NCI-H1436 treated with DMSO at 0.1 percent for 48 hours (cell line): Measurements from ENCODE around the gene DLG2.
"Not testable (repeated sequence)": the region's sequence is repeated elsewhere in the genome, so short reads cannot be mapped to it uniquely, and the experiment has no call there.

ENCODE experiments used
- DNase-seq: peaks from one replicate; lab custom pipeline; 2025; lab: John Stamatoyannopoulos, UW

DLG2 gene

DNA sequence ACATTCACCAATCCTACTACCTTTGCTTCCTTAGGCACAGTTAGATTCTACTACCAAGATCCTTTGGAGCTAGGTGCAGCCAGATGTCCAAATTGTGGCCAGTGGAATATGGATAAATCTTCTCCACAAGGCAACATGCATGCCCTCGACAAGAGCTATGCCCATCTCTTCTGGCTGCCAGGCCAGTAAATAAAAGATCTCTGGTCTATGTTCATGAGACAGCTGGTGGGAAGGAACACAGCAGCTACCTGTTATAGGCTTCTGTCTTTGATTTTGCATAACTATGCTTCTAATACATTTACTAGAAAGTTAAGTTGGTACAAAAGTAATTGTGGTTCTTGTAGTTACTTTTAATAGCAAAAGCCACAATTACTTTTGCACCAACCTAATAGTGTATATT lies 182.7 kb downstream of the DLG2 start:
- no peak for DNase-seq

DNA sequence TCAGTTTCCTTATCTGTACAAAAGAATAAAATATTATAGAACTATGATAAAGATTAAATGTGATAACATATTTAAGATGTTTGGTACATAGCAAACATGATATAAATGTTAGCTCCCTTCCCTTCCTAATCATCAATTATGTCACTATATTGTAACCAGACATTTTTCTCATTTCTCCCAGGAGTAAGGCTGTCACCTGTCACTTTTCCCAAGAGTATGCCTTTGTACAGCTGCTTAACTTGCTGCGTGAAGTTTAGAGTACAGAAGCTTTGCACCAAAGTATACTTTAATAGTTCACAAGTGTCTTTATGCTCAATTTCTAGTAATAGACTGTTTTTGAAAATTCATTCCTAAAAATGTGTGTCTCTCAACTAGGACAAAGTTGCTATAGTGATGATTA lies 186.9 kb downstream of the DLG2 start:
- DNase-seq = no peak

DNA sequence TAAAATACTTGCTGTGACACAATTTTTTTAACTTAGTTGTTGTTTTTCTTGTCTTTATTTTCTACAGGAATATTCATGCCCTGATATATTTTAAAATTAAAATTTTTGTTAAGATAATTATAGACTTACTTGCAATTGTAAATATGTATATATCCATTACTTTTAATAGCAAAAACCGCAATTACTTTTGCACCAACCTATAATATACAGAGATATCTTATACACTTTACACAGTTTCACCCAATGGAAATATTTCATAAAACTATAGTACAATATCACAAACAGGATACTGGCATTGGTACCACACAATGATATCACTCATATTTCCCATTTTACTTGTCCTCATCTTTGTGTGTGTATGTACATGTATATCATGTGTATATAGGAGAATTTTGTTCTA lies 188.8 kb downstream of the DLG2 start:
- DNase-seq = no peak

DNA sequence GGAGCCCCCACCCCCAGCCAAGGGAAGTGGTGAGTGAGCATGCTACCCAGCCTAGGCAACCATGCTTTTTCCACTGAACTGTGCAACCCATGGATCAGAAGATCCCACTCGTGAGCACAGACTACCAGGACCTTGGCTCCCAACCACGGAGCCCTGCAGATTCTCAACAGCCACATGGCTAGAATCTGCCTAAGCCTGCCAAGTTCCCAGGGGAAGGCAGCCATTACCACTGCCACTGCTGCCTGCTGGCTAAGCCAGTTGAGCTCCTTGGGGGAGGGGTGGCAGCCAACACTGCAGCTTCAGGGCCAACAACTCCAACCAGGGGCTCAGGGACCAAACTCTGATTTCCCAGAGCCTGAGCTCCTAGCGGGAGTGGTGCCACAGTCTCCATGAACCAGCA lies 195.8 kb downstream of the DLG2 start:
- no peak for DNase-seq

DNA sequence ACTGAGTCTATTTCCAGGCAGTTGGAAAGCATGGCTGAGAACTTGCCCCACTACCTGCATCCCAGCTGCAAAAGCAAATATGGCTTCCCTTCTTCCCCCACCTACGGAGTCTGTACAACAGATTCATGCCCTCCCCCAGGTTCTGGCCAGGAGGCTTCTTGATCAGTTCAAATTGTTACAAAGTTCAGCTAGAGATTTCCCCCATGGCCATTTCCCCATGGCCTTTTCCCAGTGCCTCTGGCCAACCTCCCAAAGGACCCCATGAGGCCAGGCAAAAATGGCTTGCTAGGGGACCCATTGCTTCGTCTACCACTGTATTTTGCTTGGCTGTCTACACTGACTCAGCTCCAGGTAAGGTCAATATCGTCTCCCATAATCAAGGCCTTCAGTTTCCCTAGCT lies 203.3 kb downstream of the DLG2 start:
- no peak for DNase-seq

DNA sequence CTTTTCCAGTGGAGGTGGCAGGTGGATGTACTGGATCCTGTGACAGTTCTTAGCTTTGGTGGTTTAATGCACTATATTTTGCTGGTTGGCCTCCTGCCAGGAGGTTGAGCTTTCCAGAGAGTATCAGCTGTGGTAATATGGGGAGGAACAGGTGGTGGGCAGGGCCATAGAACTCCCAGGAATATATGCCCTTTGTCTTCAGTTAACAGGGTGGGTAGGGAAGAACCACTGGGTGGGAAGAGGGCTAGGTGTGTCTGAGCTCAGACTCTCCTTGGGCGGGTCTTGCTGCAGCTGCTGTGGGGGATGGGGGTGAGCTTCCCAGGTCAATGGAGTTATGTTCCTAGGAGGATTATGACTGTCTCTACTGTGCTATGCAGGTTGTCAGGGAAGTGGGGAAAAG lies 203.8 kb downstream of the DLG2 start:
- no peak for DNase-seq

DNA sequence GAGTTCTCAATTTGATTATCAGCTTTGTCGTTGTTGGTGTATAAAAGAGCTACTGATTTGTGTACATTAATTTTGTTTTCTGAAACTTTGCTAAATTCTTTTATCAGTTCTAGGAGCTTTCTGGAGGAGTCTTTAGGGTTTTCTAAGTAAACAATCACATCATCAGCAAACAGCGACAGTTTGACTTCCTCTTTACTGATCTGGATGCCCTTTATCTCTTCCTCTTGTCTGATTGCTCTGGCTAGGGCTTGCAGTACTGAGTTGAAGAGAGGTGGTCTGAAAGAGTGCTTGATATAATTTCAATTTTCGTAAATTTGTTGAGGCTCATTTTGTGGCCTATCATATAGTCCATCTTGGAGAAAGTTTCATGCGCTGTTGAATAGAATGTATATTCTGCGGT lies 213.0 kb downstream of the DLG2 start:
- DNase-seq = no peak

DNA sequence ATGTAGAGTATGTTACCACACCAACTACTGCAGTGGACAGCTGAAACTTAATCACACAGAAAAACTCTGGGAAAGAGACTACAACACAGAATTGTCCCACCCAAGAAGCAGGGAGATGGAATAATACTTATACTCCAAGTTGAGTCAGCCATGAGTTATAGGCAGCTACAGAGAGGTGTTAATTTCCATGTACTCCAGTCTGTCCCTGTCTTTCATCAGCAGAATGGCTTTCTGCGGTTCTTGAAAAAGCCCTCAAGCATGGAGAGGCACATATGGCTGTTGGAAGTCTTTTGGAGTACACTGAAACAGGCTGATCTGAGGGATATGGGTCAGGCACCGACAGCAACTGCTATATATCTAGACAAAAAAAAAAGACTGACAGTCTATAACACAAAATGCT lies 219.5 kb downstream of the DLG2 start:
- DNase-seq = no peak

DNA sequence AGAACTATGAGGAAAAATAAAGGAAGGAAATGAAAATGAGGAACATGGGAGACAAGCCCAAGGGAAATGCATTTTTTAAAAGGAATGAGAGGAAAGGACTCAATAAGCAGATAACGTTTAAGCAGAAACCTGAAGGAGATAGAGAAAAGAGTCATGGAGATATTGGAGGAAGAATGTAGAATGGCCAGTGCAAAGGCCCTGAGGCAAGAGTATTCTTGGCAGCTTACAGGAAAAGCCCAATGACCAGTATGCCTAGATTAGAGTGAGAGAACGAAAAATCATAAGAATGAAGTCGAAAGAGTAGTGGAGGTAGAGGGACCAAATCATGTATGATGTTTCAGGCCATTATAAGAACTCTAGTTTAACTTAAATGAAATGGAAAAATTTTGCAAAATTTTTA lies 220.3 kb downstream of the DLG2 start:
- no peak for DNase-seq

DNA sequence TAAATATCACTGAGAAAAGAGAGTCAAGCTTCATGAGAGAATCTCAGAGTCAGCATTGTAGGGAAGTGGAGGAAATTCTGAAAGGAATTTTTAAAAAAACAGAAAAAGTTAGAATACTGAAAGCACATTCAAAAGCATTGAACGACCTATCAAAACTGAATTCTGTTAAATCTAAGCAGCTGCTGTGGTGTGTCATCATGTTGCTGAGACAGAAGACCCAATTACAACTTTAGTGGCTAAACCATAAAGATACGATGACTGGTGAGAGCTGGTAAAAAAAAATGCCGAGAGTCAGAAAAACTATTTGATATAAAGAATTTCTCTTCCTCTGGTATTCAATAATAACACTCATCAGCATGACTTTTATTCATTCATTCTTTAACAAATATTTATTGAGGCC lies 220.8 kb downstream of the DLG2 start:
- DNase-seq = no peak

DNA sequence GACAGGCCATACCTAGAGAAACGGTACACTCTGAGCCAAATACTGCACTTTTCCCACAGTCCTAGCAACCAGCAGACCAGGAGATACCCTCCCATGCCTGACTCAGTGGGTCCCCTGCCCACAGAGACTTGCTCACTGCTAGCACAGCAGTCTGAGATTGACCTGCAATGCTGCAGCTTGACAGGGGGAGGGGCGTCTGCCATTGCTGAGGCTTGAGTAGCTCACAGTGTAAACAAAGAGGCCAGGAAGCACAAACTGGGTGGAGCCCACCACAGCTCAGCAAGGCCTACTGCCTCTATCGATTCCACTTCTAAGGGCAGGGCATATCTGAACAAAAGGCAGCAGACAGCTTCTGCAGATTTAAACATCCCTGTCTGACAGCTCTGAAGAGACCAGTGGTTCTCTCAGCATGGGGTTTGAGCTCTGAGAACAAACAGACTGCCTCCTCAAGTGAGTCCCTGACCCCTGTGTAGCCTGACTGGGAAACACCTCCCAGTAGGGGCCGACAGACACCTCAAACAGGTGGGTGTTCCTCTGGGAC lies 231.6 kb downstream of the DLG2 start:
- DNase-seq = not testable (repeated sequence)

DNA sequence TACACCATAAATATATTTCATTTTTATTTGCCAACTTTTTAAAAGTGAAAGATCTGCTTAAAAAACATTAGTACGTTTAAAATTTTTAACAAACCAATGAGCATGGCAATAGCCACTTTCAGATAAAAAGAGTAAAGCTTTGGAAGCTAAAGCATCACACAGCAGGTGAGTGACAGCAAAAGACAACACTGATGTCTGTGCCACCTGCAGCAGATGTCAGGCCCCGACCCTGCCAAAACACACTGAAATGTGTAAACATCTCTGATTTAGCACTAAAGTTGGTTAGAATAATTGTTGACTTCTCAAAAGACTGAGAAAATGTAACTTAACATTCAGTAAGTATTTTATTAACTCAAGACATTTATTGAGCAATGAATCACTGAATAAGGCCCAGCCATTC lies 232.9 kb downstream of the DLG2 start:
- DNase-seq = no peak

DNA sequence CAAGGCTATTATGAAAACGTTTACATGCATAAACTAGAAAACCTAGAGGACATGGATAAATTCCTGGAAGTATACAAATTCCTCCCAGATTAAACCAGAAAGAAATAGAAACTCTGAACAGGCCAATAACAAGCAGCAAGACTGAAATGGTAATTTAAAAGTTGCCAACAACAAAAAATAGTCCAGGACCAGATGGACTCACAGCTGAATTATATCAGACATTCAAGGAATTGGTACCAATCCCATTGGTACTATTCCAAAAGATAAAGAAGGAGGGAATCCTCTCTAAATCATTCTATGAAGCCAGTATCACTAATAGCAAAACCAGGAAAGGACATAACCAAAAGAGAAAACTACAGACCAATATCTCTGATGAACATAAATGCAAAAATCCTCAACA lies 236.0 kb downstream of the DLG2 start:
- no peak for DNase-seq

DNA sequence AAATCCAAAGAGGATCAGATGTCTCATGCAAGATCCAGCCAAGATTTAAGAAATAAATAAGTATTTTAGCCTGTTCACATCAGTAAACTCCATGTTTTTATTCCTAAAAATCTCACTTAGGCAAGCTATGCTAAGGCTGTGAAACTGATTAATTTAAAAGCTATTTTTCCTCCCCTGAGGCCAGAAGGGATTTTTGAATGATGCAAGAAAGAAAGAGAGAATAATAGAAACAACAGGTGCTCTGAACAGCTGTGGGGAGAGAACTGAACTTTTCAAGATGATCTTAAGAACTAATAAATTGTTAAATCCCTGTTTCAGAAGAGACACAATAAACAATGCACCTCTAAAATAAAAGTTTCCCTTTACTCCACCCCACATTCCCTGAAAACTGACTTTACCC lies 241.6 kb downstream of the DLG2 start:
- DNase-seq = no peak

DNA sequence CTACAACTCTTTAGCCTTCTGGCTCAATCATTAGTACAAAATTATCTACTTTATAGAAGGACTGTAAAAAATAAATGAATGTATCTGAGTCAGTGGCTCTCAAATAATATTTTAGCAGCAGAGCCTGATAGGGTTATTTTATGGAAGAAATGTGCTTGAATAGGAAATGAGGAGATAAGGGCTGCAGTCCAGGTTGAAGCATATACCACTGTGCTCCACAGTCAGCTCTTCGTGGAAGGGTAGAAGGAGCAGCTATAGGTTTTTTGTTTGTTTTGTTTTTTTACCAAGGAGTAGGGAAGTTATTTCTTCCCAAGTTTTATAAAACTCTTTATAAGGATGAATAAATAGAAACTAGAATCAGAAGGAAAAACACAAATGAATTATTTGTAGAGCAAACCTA lies 242.0 kb downstream of the DLG2 start:
- no peak for DNase-seq

DNA sequence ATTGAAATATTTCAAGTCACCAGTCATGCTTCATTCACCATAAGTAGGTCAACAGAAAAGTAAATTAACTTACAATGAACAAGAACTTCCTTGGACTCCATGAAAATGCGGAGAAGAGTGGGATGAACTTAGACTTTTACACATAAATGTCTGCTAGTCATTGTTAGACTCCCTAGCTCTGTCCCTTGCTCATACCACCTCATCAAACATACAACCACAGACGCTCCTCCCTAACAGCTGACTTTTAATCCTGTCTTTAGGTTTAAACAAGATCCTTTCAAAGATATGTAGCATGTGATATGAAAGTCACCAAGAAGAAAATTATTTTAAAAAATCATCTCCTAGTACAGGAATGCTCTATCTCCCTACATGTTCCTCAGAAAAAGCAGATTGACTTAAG lies 248.1 kb downstream of the DLG2 start:
- DNase-seq = no peak

DNA sequence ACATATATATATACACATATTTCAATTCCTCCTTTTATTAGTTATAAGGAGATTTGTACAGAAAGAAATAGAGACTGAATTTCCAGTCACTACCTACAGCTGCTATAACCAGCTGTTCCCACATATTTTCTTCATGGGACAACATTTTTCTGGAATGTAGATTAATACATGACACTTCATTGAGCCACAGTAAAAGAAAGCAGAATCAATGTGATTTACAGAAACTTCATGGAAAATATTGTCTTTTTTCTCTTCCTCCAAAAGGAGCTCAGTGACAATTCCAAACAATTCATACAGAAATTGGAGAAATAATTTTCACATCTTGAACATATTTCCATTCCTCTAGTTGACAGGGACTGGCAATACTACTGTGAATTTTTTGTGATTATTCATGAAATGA lies 249.2 kb downstream of the DLG2 start:
- DNase-seq = no peak

DNA sequence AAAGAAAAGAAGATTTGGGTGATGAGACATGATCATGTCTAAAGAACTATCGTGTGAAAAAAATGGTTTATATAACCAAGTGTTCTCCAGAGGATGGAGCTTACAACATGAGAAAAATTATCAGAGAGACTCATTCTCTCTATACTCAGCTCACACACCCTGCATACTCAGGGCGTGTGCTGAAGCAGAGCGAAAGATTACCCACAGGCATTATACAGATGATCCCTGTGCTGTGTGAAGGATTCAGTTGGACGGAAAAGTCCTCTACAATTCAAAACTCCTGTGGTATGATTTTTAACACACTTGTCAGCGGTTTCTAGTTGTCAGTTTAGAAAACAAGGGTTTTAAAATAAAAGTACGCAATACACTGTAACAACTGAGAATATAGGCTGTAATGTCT lies 267.3 kb downstream of the DLG2 start:
- peak; percentile 42 for DNase-seq

DNA sequence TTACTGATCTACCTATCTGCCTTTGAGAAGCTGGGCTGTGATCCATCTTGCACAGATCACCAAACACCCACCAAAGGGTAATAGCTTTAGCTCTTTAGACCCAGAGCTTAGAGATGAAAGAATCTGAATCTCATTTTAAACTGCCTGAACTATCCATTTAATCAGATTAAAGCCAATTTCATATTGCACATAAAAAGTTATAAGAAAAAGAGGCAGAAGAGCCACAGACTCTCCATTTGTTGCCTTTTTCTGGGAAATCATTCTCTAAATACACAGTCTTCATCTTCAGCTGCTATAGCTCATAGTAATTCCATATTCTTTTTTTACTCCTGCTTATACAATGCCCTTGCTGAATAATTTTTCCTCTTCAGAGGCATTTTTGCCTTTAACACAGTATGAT lies 271.2 kb downstream of the DLG2 start:
- no peak for DNase-seq

DNA sequence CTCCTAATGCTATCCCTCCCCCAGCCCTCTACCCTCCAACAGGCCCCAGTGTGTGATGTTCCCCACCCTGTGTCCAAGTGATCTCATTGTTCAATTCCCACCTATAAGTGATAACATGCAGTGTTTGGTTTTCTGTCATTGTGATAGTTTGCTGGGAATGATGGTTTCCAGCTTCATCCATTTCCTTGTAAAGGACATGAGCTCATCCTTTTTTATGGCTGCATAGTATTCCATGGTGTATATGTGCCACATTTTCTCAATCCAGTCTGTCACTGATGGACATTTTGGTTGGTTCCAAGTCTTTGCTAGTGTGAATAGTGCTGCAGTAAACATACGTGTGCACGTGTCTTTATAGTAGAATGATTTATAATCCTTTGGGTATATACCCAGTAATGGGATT lies 277.6 kb downstream of the DLG2 start:
- DNase-seq = not testable (repeated sequence)

DNA sequence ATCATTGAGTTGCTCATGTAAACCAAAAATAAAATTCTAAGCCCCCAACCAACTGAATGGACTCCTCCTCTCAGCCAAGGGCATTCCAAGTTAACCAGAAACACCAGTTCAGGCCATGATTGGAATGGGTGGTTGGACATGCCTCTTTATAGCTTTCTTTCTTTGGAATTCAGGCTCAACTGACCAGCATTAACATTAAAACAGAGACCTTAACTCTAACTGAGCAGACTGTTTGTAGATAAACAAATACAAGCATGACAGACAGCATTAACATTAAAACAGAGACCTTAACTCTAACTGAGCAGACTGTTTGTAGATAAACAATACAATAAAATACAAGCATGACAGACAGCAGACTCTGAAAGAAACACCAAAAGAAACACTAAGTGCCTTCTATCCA lies 278.2 kb downstream of the DLG2 start:
- DNase-seq = no peak

DNA sequence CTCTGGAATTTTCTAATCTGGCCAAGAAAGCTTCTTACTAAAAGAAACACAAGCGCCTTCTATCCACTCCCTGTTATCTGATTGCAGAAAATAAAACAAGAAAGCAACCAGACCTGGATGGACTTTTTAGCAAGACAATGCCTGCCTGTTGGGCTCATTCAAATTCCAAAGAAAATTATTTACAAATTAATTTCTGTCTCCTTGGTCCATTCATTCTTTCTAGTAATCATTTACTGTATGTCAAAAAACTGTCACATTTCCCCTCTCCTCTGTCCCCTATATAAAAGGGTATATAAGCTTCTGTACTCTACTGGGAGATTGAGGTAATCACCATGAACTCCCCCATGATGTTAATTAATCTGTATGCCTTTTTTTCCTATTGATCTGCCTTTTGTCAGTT lies 279.9 kb downstream of the DLG2 start:
- DNase-seq = no peak

DNA sequence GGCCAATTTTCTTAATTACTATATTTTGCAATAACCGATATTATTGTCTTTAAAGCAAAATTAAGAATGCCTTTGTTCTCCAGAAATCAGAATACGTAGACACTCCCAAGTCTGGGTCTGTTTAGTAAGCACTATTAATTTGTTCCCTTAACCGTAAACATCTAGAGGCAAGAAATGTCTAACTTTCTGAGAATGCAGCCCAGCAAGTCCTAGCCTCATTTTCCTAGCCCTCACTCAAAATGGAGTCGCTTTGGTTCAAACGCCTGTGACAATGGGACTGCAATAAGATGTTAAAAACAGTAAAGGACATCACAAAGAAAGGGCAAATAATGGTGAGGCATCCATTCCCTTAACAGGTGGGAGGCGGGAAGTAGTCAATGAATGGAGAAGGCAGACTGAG lies 280.7 kb downstream of the DLG2 start:
- no peak for DNase-seq

DNA sequence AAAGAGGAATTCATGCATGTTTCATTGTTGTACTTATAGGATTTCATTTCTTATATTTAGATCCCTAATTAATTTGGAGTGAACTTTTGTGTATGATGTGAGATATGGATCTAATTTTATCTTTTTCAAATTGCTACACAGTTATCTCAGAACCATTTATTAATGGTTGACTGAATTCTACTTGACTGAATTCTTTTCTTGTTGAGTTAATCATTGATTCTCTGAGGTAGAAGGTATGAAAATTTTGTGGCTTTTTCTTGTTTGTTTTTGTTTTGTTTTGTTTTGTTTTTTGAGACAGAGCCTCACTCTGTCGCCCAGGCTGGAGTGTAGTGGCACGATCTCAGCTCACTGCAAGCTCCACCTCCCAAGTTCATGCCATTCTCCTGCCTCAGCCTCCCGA lies 286.3 kb downstream of the DLG2 start:
- DNase-seq = not testable (repeated sequence)

DNA sequence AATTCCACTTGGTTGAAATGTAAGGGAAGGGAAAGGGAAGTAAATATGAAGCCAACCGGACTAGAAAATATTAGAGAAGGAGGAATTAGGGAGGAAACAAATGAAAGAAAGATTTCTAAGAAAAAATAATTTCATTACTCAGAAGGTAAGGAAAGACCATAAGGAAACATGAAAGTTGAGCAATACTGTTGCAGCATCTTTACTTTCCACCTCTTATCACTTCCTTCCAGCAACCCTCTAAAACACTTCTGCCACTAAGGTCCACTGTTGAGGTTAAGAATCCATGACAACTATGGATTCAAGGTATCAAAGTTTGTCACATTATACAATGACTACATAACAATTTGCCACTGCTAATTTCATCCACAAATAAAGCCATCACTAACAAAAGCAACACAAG lies 308.6 kb downstream of the DLG2 start:
- no peak for DNase-seq
